HCT116 (cell line): ENCODE data around the gene APOA1. TPM values are rescaled to one million over a fixed set of nuclear protein-coding genes. Genes with fewer than 3 reads are reported as not detected.
A peak's percentile ranks its signal among the peaks of the same experiment; 100 is the strongest.

Experiments used
- ATAC-seq: fragments of 200-7000 bp; cut with Tn5 transposase; 2 replicates; pipeline ENCODE4 v1.9.1; 2020; ENCODE audit warnings: mild to moderate bottlenecking, moderate library complexity
- BruUV-seq: library from RNA; stranded (reverse); fragments of 400-500 nt; replicated peaks from 2 replicates; lab custom pipeline; 2021; lab: Mats Ljungman, UMichigan
- CTCF ChIA-PET: fragments of 300-600 bp; sonication (Branson Sonifier 250); formaldehyde crosslinking; loops from one replicate; lab custom pipeline; 2021; ENCODE audit warnings: antibody characterized with exemption; lab: Charles Lee
- POLR2A ChIA-PET: fragments of 300-600, 350-600 bp; sonication (Branson Sonifier 250); formaldehyde crosslinking; loops from one replicate; lab custom pipeline; 2021; ENCODE audit warnings: antibody characterized with exemption; lab: Charles Lee
- RAD21 ChIA-PET, 2 experiments: fragments of 300-600 bp; sonication (Branson Sonifier 250); formaldehyde crosslinking; loops; one replicate each; lab custom pipeline; 2023; ENCODE audit warnings: low total read pairs in 2 of 2; ENCODE audit not compliant: uncharacterized antibody in 2 of 2, unreplicated experiment in 2 of 2, low non-redundant PET in 1 of 2; lab: Charles Lee
- DNase-seq: peaks from one replicate; pipeline ENCODE4 v3.0.0-alpha.2; 2010; ENCODE audit warnings: low read depth, low spot score
- H2AFZ ChIP-seq: fragments of 200-600 bp; shearing (Covaris generic), sonication (generic); 2 replicates; pipeline ENCODE4 v1.6.1; 2017; ENCODE audit warnings: low read depth, mixed run types, mixed read lengths, antibody characterized with exemption, low read length; ENCODE audit not compliant: poor library complexity, severe bottlenecking
- H3K27ac ChIP-seq: 2 replicates; pipeline ENCODE4 v1.5.1; 2012; ENCODE audit warnings: low read depth, low read length
- H3K27me3 ChIP-seq: fragments of 200-600 bp; sonication (generic); 2 replicates; pipeline ENCODE4 v1.6.1; 2016; ENCODE audit warnings: mixed run types, low read length, mixed read lengths; ENCODE audit not compliant: insufficient read depth
- H3K36me3 ChIP-seq, 2 experiments: fragments of 200-500 bp in 1 of 2; fragments of 200-600 bp in 1 of 2; sonication (Bioruptor generic) in 1 of 2; sonication (generic) in 1 of 2; 2 replicates each; pipeline versions ENCODE4 v1.5.1 to v1.6.1; 2014 to 2016; ENCODE audit warnings: low read length in 2 of 2, inconsistent platforms in 1 of 2, mixed read lengths in 1 of 2, mixed run types in 1 of 2; ENCODE audit not compliant: insufficient read depth in 2 of 2, control insufficient read depth in 1 of 2
- H3K4me1 ChIP-seq, 2 experiments: fragments of 200-600 bp in 1 of 2; sonication (generic) in 1 of 2; 2 replicates each; pipeline versions ENCODE4 v1.5.1 to v1.6.1; 2012 to 2017; ENCODE audit warnings: low read length in 2 of 2, inconsistent platforms in 1 of 2, mild to moderate bottlenecking in 1 of 2, mixed read lengths in 1 of 2, mixed run types in 1 of 2, moderate library complexity in 1 of 2; ENCODE audit not compliant: insufficient read depth in 2 of 2, control insufficient read depth in 1 of 2
- H3K4me2 ChIP-seq: fragments of 200-600 bp; sonication (generic); 2 replicates; pipeline ENCODE4 v1.6.1; 2017; ENCODE audit warnings: mixed run types, low read length, mixed read lengths
- H3K4me3 ChIP-seq, 2 experiments: fragments of 200-600 bp in 1 of 2; sonication (generic) in 1 of 2; replicated peaks in 1 of 2; 2 replicates each; pipeline ENCODE4 v1.5.1; 2011 to 2016; ENCODE audit warnings: low read length in 2 of 2, control low read depth in 1 of 2, low read depth in 1 of 2, mild to moderate bottlenecking in 1 of 2, mixed read lengths in 1 of 2, mixed run types in 1 of 2
- H3K79me2 ChIP-seq: fragments of 200-600 bp; sonication (generic); 2 replicates; pipeline ENCODE4 v1.6.1; 2017; ENCODE audit warnings: mild to moderate bottlenecking, mixed run types, low read length, moderate library complexity, mixed read lengths; ENCODE audit not compliant: insufficient read depth
- H3K9ac ChIP-seq: fragments of 200-600 bp; sonication (generic); 2 replicates; pipeline ENCODE4 v1.6.1; 2016; ENCODE audit warnings: low read length, mixed read lengths
- H3K9me2 ChIP-seq: fragments of 200-600 bp; sonication (generic), shearing (Covaris generic); 2 replicates; pipeline ENCODE4 v1.6.1; 2017; ENCODE audit warnings: mixed run types, mild to moderate bottlenecking, moderate library complexity; ENCODE audit not compliant: insufficient read depth
- H3K9me3 ChIP-seq, 2 experiments: fragments of 200-500 bp in 1 of 2; fragments of 200-600 bp in 1 of 2; sonication (Bioruptor generic) in 1 of 2; sonication (generic) in 1 of 2; 2 replicates each; pipeline ENCODE4 v1.6.1; 2014 to 2017; ENCODE audit warnings: low read length in 2 of 2, mixed read lengths in 2 of 2, inconsistent platforms in 1 of 2, low read depth in 1 of 2, mild to moderate bottlenecking in 1 of 2, mixed run types in 1 of 2, moderate library complexity in 1 of 2; ENCODE audit not compliant: control insufficient read depth in 1 of 2, insufficient read depth in 1 of 2
- H4K20me1 ChIP-seq: fragments of 200-600 bp; sonication (generic), shearing (Covaris generic); 2 replicates; pipeline ENCODE4 v1.6.1; 2017; ENCODE audit warnings: mixed run types, mild to moderate bottlenecking, moderate library complexity; ENCODE audit not compliant: insufficient read depth
- ZNF274 ChIP-seq: fragments of 200-500 bp; sonication (Bioruptor generic); IDR thresholded peaks from 2 replicates; pipeline ENCODE4 v1.6.1; 2014; ENCODE audit warnings: mild to moderate bottlenecking, low read depth, low read length, inconsistent platforms
- intact Hi-C: fragments of 100-400 bp; cut with micrococcal nuclease; formaldehyde crosslinking; loops from 2 replicates; pipeline ENCODE4 v1.10.0; 2022
- total RNA-seq: library from RNA; stranded (reverse); gene quantifications from one replicate; pipeline ENCODE4 v1.2.1, GENCODE V29; 2021; ENCODE audit not compliant: unreplicated experiment
- TF ChIP-seq, protein P1 (sequence below): IDR thresholded peaks from 2 replicates; pipeline ENCODE4 v1.6.1; 2012; ENCODE audit warnings: low read depth

APOA1 gene
- total RNA-seq, 1 experiment from 2014 or later, result 2.0 TPM

DNA sequence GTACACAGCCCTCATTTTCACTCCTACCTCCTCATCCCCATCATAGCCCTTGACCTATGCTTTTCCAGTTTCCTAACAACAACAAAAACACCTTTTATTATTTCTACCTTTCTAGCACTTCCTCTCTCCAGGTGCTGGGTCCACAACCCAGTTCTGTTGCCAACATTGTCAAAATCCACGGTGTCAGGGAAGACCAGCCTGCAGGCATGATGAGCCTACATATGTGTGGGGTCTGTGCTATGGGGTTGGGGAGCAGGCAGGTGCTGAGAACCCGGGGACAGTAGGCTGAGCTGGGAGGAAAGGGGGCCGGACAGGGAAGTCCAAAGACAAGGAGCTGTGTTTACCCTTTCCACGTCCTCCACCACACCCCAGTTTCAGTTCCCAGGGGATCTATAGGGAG lies 48.9 kb downstream of the APOA1 start:
- Histone ChIP-seq H3K9ac (peak overlapping the region; percentile 94), H3K4me3 (peak overlapping the region; percentile 93 to 94), H3K79me2 (peaks cover 19% of the 10 kb centered on the region), H3K9me3 (no peaks in the 10 kb centered on the region), H3K4me2 (peak overlapping the region; percentile 94), H3K27ac (peak overlapping the region; percentile 43; the same call in 1 of the 2 replicates), H2AFZ (no peak overlapping the region), H3K36me3 (peaks cover 24 to 27% of the 10 kb centered on the region in 2 experiments; a peak in 3 of 4 replicates), H4K20me1 (no peaks in the 10 kb centered on the region), H3K27me3 (no peaks in the 10 kb centered on the region), H3K9me2 (no peaks in the 10 kb centered on the region), H3K4me1 (peaks cover 12 to 35% of the 10 kb centered on the region in 2 experiments)
- BruUV-seq, result no TSS peak
- intact Hi-C loops, result no loop called here
- POLR2A ChIA-PET, result interaction anchor here (1.3 kb wide), 1 partner anchor 19 kb away, joined by 3 read pairs; no protein-coding TSS in a partner anchor
- ATAC-seq (no peak), DNase-seq (no peak)
- RAD21 ChIA-PET, result no interaction called here
- CTCF ChIA-PET, result interaction anchor here (0.8 to 1.8 kb wide), 5 partner anchors 9 to 317 kb away, joined by 3 to 9 read pairs (median 4); no protein-coding TSS in a partner anchor
- TF ChIP-seq, protein P1, sequence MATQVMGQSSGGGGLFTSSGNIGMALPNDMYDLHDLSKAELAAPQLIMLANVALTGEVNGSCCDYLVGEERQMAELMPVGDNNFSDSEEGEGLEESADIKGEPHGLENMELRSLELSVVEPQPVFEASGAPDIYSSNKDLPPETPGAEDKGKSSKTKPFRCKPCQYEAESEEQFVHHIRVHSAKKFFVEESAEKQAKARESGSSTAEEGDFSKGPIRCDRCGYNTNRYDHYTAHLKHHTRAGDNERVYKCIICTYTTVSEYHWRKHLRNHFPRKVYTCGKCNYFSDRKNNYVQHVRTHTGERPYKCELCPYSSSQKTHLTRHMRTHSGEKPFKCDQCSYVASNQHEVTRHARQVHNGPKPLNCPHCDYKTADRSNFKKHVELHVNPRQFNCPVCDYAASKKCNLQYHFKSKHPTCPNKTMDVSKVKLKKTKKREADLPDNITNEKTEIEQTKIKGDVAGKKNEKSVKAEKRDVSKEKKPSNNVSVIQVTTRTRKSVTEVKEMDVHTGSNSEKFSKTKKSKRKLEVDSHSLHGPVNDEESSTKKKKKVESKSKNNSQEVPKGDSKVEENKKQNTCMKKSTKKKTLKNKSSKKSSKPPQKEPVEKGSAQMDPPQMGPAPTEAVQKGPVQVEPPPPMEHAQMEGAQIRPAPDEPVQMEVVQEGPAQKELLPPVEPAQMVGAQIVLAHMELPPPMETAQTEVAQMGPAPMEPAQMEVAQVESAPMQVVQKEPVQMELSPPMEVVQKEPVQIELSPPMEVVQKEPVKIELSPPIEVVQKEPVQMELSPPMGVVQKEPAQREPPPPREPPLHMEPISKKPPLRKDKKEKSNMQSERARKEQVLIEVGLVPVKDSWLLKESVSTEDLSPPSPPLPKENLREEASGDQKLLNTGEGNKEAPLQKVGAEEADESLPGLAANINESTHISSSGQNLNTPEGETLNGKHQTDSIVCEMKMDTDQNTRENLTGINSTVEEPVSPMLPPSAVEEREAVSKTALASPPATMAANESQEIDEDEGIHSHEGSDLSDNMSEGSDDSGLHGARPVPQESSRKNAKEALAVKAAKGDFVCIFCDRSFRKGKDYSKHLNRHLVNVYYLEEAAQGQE, result no peak
- no peak for TF ChIP-seq ZNF274
